Fibroblast of lung (primary cell): ENCODE measurements around the gene RBM23. TPM values are rescaled to one million over a fixed set of nuclear protein-coding genes. Genes with fewer than 3 reads are reported as not detected.

Experiments used
- DNase-seq, 2 donors: peaks; one replicate each; pipeline versions ENCODE4 v3.0.0 to v3.0.0-alpha.2; 2010; ENCODE audit warnings: low read depth in 2 of 2
- H2AFZ ChIP-seq: 2 replicates; pipeline ENCODE4 v1.5.1; 2012; ENCODE audit warnings: low read length, control low read depth, inconsistent platforms
- H3K27ac ChIP-seq: 2 replicates; pipeline ENCODE4 v1.5.1; 2011; ENCODE audit warnings: low read length, control low read depth; ENCODE audit not compliant: insufficient read depth
- H3K27me3 ChIP-seq: 2 replicates; pipeline ENCODE4 v1.5.1; 2011; ENCODE audit warnings: mild to moderate bottlenecking, low read length; ENCODE audit not compliant: control insufficient read depth, insufficient read depth
- H3K36me3 ChIP-seq: 2 replicates; pipeline ENCODE4 v1.5.1; 2011; ENCODE audit warnings: low read length; ENCODE audit not compliant: control insufficient read depth, insufficient read depth
- H3K4me1 ChIP-seq: 2 replicates; pipeline ENCODE4 v1.5.1; 2011; ENCODE audit warnings: low read length; ENCODE audit not compliant: control insufficient read depth, insufficient read depth; ENCODE audit errors: extremely low read depth
- H3K4me2 ChIP-seq: 2 replicates; pipeline ENCODE4 v1.5.1; 2011; ENCODE audit warnings: low read length, control low read depth; ENCODE audit not compliant: insufficient read depth; ENCODE audit errors: extremely low read depth
- H3K4me3 ChIP-seq, 4 experiments: fragments of 200-600 bp in 1 of 4; sonication (generic) in 1 of 4; replicated peaks in 1 of 4; 2 replicates each; pipeline ENCODE4 v1.5.1; 2011 to 2016; ENCODE audit warnings: low read length in 4 of 4, low read depth in 3 of 4, mild to moderate bottlenecking in 3 of 4, control low read depth in 2 of 4, inconsistent platforms in 1 of 4, mixed read lengths in 1 of 4; ENCODE audit not compliant: insufficient read depth in 1 of 4; ENCODE audit errors: control extremely low read depth in 1 of 4
- H3K79me2 ChIP-seq: 2 replicates; pipeline ENCODE4 v1.5.1; 2012; ENCODE audit warnings: mild to moderate bottlenecking, low read length, inconsistent platforms; ENCODE audit not compliant: control insufficient read depth, insufficient read depth
- H3K9ac ChIP-seq: 2 replicates; pipeline ENCODE4 v1.5.1; 2011; ENCODE audit warnings: mild to moderate bottlenecking, low read length, control low read depth; ENCODE audit not compliant: insufficient read depth
- H3K9me3 ChIP-seq: 2 replicates; pipeline ENCODE4 v1.5.1; 2012; ENCODE audit warnings: low read depth, low read length; ENCODE audit not compliant: control insufficient read depth, insufficient read depth
- H4K20me1 ChIP-seq: 2 replicates; pipeline ENCODE4 v1.5.1; 2011; ENCODE audit warnings: low read length; ENCODE audit not compliant: control insufficient read depth, insufficient read depth; ENCODE audit errors: extremely low read depth
- CTCF ChIP-seq, 2 donors: IDR thresholded peaks in 1 of 2; conservative IDR thresholded peaks in 1 of 2; 1 replicate in 1 of 2; 2 replicates in 1 of 2; pipeline ENCODE4 v1.5.1; 2011 to 2012; ENCODE audit warnings: low read length in 2 of 2, control low read depth in 1 of 2, inconsistent platforms in 1 of 2, low read depth in 1 of 2, mild to moderate bottlenecking in 1 of 2
- EZH2 ChIP-seq: IDR thresholded peaks from 2 replicates; pipeline ENCODE4 v1.5.1; 2012; ENCODE audit warnings: low read length, control low read depth, mild to moderate bottlenecking; ENCODE audit errors: missing control alignments
- polyA plus RNA-seq, 2 donors: library from polyadenylated mRNA; depleted of rRNA in 1 of 2; stranded (reverse) in 1 of 2; unstranded in 1 of 2; fragments of >200 nt; gene quantifications; 2 replicates each; pipeline ENCODE4 v1.2.1, GENCODE V29; 2011 to 2012; ENCODE audit warnings: missing spikeins in 1 of 2
- total RNA-seq: library from RNA; depleted of rRNA; stranded (reverse); fragments of >200 nt; gene quantifications from 2 replicates; pipeline ENCODE4 v1.2.1, GENCODE V29; 2014

RBM23 gene
- total and polyA plus RNA-seq, 2 donors (not counting 1 experiment from before 2014, with no cell fraction given), result 51.0 to 85.3 TPM

- Histone ChIP-seq H3K4me2 (peak overlapping the region; percentile 38), H3K9ac (peak overlapping the region; percentile 51), H3K27me3 (no peaks in the 10 kb centered on the region), H3K79me2 (no peaks in the 10 kb centered on the region), H4K20me1 (no peaks in the 10 kb centered on the region), H3K9me3 (no peaks in the 10 kb centered on the region), H3K4me1 (peaks cover 5% of the 10 kb centered on the region), H3K36me3 (no peaks in the 10 kb centered on the region), H3K4me3 (peak overlapping the region; percentile 15 to 79 (median 41)), H2AFZ (peak overlapping the region; percentile 13), H3K27ac (peak overlapping the region; percentile 1)
- TF ChIP-seq EZH2 (no peak), CTCF (conservative IDR thresholded peaks at IDR 0.05 in 1 of 2, IDR thresholded peaks at IDR 0.05 in 1 of 2; ENCODE audit: low read depth in 1 of 2, low read length in 2 of 2) (no peak)
- DNase-seq, result peak; percentile 79 to 90
Measured at GRCh38 chr14:22887260-22887989, 31.5 kb downstream of the RBM23 start.

- H3K36me3 ChIP-seq, result no peaks in the 10 kb centered on the region
- peaks cover 7% of the 10 kb centered on the region for H3K4me1 ChIP-seq
- H3K4me2 ChIP-seq, result peak overlapping the region; percentile 38
- no peaks in the 10 kb centered on the region for H3K27me3 ChIP-seq
- TF ChIP-seq CTCF (conservative IDR thresholded peaks at IDR 0.05 in 1 of 2, IDR thresholded peaks at IDR 0.05 in 1 of 2; ENCODE audit: low read depth in 1 of 2, low read length in 2 of 2), result no peak
- no peak for TF ChIP-seq EZH2
- H3K9ac ChIP-seq, result peak overlapping the region; percentile 51
- H2AFZ ChIP-seq, result peak overlapping the region; percentile 79
- peak; percentile 61 to 65 for DNase-seq
- peak overlapping the region; percentile 15 to 79 (median 54) for H3K4me3 ChIP-seq
- no peaks in the 10 kb centered on the region for H3K79me2 ChIP-seq
- H3K9me3 ChIP-seq, result no peaks in the 10 kb centered on the region
- no peaks in the 10 kb centered on the region for H4K20me1 ChIP-seq
- peak overlapping the region; percentile 1 for H3K27ac ChIP-seq
Measured at GRCh38 chr14:22886500-22887259, 32.3 kb downstream of the RBM23 start.

GRCh38 chr14:22885975-22886374 is 33.0 kb downstream of the RBM23 start:
- Histone ChIP-seq H4K20me1 (no peaks in the 10 kb centered on the region), H3K9me3 (no peaks in the 10 kb centered on the region), H3K27me3 (no peaks in the 10 kb centered on the region), H2AFZ (peak overlapping the region; percentile 79), H3K4me1 (peaks cover 7% of the 10 kb centered on the region), H3K9ac (no peak overlapping the region), H3K4me2 (no peak overlapping the region), H3K79me2 (no peaks in the 10 kb centered on the region), H3K27ac (no peak overlapping the region), H3K4me3 (peak overlapping the region in 1 of 4 experiments; percentile 30), H3K36me3 (no peaks in the 10 kb centered on the region)
- TF ChIP-seq EZH2 (no peak), CTCF (conservative IDR thresholded peaks at IDR 0.05 in 1 of 2, IDR thresholded peaks at IDR 0.05 in 1 of 2; ENCODE audit: low read depth in 1 of 2, low read length in 2 of 2) (no peak)
- DNase-seq, result no peak
